Transverse colon (tissue), 4 donors: ENCODE measurements around the gene GTF3C5. TPM values are rescaled to one million over a fixed set of nuclear protein-coding genes. Genes with fewer than 3 reads are reported as not detected.

Source experiments
- DNase-seq: peaks from one replicate; pipeline ENCODE4 v3.0.0-alpha.2; 2019
- H3K27ac ChIP-seq, 4 donors: fragments of 200-600 bp; sonication (generic); 2 replicates each; pipeline ENCODE4 v1.5.1; 2016 to 2018; ENCODE audit warnings: inconsistent platforms in 4 of 4
- H3K27me3 ChIP-seq: fragments of 200-600 bp; sonication (generic); 2 replicates; pipeline ENCODE4 v1.5.1; 2017; ENCODE audit warnings: inconsistent platforms
- H3K36me3 ChIP-seq, 4 donors: fragments of 200-600 bp; sonication (generic); 2 replicates each; pipeline ENCODE4 v1.5.1; 2017 to 2019; ENCODE audit warnings: inconsistent platforms in 4 of 4
- H3K4me1 ChIP-seq, 4 donors: fragments of 200-600 bp; sonication (generic); 2 replicates each; pipeline ENCODE4 v1.5.1; 2017 to 2020; ENCODE audit warnings: inconsistent platforms in 4 of 4
- H3K4me3 ChIP-seq, 4 donors: fragments of 200-600 bp; sonication (generic); 1 replicate in 1 of 4; 2 replicates in 3 of 4; pipeline versions ENCODE4 v1.5.1 to v1.6.1; 2017 to 2019; ENCODE audit warnings: inconsistent platforms in 4 of 4
- H3K9me3 ChIP-seq, 2 donors: fragments of 200-600 bp; sonication (generic); 2 replicates each; pipeline ENCODE4 v1.5.1; 2017 to 2019; ENCODE audit warnings: inconsistent platforms in 2 of 2
- CTCF ChIP-seq, 5 experiments: fragments of 200-600 bp in 3 of 5; fragments of 450-650 bp in 2 of 5; sonication (generic) in 3 of 5; IDR thresholded peaks; 1 replicate in 2 of 5; 2 replicates in 3 of 5; pipeline ENCODE4 v1.5.1; 2016 to 2017; ENCODE audit warnings: antibody characterized with exemption in 5 of 5, inconsistent platforms in 3 of 5, mild to moderate bottlenecking in 2 of 5, moderate library complexity in 1 of 5
- EP300 ChIP-seq: sonication (generic); formaldehyde crosslinking; IDR thresholded peaks from one replicate; pipeline ENCODE4 v1.6.1; 2017; ENCODE audit warnings: antibody characterized with exemption, low read depth
- POLR2A ChIP-seq: fragments of 450-650 bp; IDR thresholded peaks from one replicate; pipeline ENCODE4 v1.6.1; 2016; ENCODE audit warnings: antibody characterized with exemption, mild to moderate bottlenecking, moderate library complexity
- POLR2AphosphoS5 ChIP-seq, 3 donors: sonication (generic); formaldehyde crosslinking; IDR thresholded peaks; one replicate each; pipeline ENCODE4 v1.6.1; 2016; ENCODE audit warnings: antibody characterized with exemption in 3 of 3
- WGBS, 2 donors: methylation state at CpG; one replicate each; pipeline ENCODE4 v1.1.5; 2018; ENCODE audit warnings: low coverage in 1 of 2; 5-methylcytosine and 5-hydroxymethylcytosine counted together
- in situ Hi-C, 4 donors: fragments of 200-750 bp; cut with MboI; loops; one replicate each; pipeline versions ENCODE4 v1.15.0 to v1.15.1; 2017; ENCODE audit warnings: low sequenced_read_pairs in 3 of 4, low pct_ligation_motif_present in 1 of 4, low pct_unique_long_range_greater_than_20kb in 1 of 4
- intact Hi-C: fragments of 100-400 bp; cut with DNase I; formaldehyde crosslinking; loops from one replicate; pipeline ENCODE4 v1.15.1; 2023; ENCODE audit warnings: low total_unique reads
- total RNA-seq, 4 donors: library from RNA; depleted of rRNA; stranded (reverse); fragments of >200 nt; gene quantifications; one replicate each; pipeline ENCODE4 v1.1.0, GENCODE V29; 2016

The GTF3C5 gene
- 10 to 100 TPM; 44.5 to 56.9 (median 50.2) TPM for total RNA-seq

- no peaks in the 10 kb centered on the region for H3K27me3 ChIP-seq
- no peaks in the 10 kb centered on the region for H3K36me3 ChIP-seq
- H3K9me3 ChIP-seq, result no peaks in the 10 kb centered on the region
- 0 to 1% methylated on average over 8 to 63 of the region's 63 CpGs for WGBS, 2 donors
- H3K4me3 ChIP-seq, result peak within 1 kb of the TSS; percentile 64 to 100 (median 80)
- intact Hi-C loops, result no loop called here
- peak within 1 kb of the TSS; percentile 90 to 94 (median 92) for H3K27ac ChIP-seq
- peaks cover 12 to 30% (median 23%) of the 10 kb centered on the region in 4 donors for H3K4me1 ChIP-seq
- in situ Hi-C loops, result loop anchor here in 2 of 4 donors (10.0 to 25.0 kb wide), 2 partner anchors 144 to 307 kb away; partner anchors contain the start of genes MED22 (in 1 of the 2), RPL7A (in 1 of the 2) and SURF6 (in 1 of the 2)
- TF ChIP-seq CTCF (IDR thresholded peaks at IDR 0.05) (peak in 2 of 5 experiments; percentile 44 to 46), EP300 (no peak), POLR2AphosphoS5 (IDR thresholded peaks at IDR 0.05) (peak; percentile 48 to 86 (median 85)), POLR2A (peak; percentile 82)
- peak; percentile 95 for DNase-seq
Observed at GRCh38 chr9:133030317-133031129, at the start of gene GTF3C5. Gene GTF3C5, plus strand, starts transcription at chr9:133030997. Its CDS starts 15 bp downstream, at chr9:133031012.

- DNase-seq, result no peak
- Histone ChIP-seq H3K36me3 (no peaks in the 10 kb centered on the region), H3K9me3 (no peaks in the 10 kb centered on the region), H3K4me3 (no peak overlapping the region), H3K27me3 (peaks cover 88% of the 10 kb centered on the region), H3K4me1 (peaks cover 0 to 22% (median 9%) of the 10 kb centered on the region in 4 donors), H3K27ac (no peak overlapping the region)
- WGBS, 2 donors, result 35 to 42% methylated on average over 4 to 8 of the region's 8 CpGs
- TF ChIP-seq POLR2A, result no peak
- no peak for TF ChIP-seq POLR2AphosphoS5 (IDR thresholded peaks at IDR 0.05)
- TF ChIP-seq CTCF (IDR thresholded peaks at IDR 0.05), result no peak
- no peak for TF ChIP-seq EP300
- in situ Hi-C loops (no loop called here), intact Hi-C loops (no loop called here)
Observed at GRCh38 chr9:132982458-132982857, 48.3 kb upstream of the GTF3C5 start.

DNA sequence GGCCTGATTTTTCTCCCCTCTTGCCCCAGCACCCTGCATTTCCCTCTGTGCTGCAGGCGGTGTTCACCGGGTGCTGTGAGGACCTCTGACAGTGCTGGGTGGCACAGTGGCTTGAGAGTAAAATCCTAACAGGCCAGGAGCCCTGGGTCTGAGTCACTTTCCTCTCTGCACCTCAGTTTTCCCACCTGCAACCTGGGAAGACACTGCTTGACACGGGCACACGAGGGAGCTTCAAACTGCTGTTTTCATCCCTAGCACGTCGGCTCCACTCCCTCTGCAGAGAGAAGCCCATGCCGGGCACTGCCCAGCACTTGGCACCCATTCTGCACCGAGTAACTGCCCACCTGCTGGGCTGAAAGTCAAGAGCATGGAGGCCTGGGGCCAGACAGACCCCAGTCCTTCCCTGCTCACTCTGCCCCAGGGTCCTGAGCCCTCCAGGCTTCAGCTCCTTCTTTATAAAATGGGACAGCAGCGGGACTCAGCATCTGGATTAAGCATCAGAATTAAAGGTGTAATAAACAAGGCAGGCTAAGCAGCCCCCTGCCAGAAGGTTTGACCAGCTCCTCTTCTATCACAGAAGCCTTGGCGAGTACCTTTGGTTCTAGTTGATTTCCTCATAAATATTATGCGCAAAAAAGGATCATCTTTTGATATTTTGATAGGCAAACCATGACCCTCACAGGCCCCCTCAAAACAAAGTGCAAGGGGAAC lies 47.2 kb upstream of the GTF3C5 start:
- Histone ChIP-seq H3K36me3 (no peaks in the 10 kb centered on the region), H3K4me1 (peaks cover 0 to 10% (median 3%) of the 10 kb centered on the region in 4 donors), H3K27me3 (peaks cover 81% of the 10 kb centered on the region), H3K27ac (no peak overlapping the region), H3K4me3 (no peak overlapping the region), H3K9me3 (no peaks in the 10 kb centered on the region)
- 83 to 89% methylated on average over 7 to 11 of the region's 11 CpGs for WGBS, 2 donors
- TF ChIP-seq CTCF (IDR thresholded peaks at IDR 0.05), result no peak
- TF ChIP-seq EP300, result no peak
- no peak for TF ChIP-seq POLR2AphosphoS5 (IDR thresholded peaks at IDR 0.05)
- no peak for TF ChIP-seq POLR2A
- DNase-seq, result no peak
- in situ Hi-C loops, result no loop called here
- intact Hi-C loops, result no loop called here
